Left kidney (tissue), 8 donors: ENCODE data around the gene CGB7. TPM values are rescaled to one million over a fixed set of nuclear protein-coding genes. Genes with fewer than 3 reads are reported as not detected.
A peak's percentile ranks its signal among the peaks of the same experiment; 100 is the strongest.
"Not testable (repeated sequence)": the region's sequence is repeated elsewhere in the genome, so short reads cannot be mapped to it uniquely, and the experiment has no call there.

ENCODE experiments used
- DNase-seq: peaks from one replicate; pipeline ENCODE4 v3.0.0-alpha.2; 2013
- long read RNA-seq, 8 donors: transcript quantifications; one replicate each; lab custom pipeline, GENCODE V29; 2026
- polyA plus RNA-seq: library from polyadenylated mRNA; unstranded; fragments of 120-200 nt; gene quantifications from one replicate; pipeline ENCODE4 v1.2.1, GENCODE V29; 2013; ENCODE audit not compliant: insufficient read length

The CGB7 gene
- 0.78 TPM for polyA plus RNA-seq
- long read RNA-seq, donor 1 = 0 reads
- long read RNA-seq, donor 2 = 0 reads
- long read RNA-seq, donor 3 = 0 reads
- long read RNA-seq, donor 4 = 0 reads
- long read RNA-seq, donor 5 = 0 reads
- long read RNA-seq, donor 6 = 0 reads
- long read RNA-seq, donor 7 = 0 reads
- long read RNA-seq, donor 8 = 0 reads

DNA sequence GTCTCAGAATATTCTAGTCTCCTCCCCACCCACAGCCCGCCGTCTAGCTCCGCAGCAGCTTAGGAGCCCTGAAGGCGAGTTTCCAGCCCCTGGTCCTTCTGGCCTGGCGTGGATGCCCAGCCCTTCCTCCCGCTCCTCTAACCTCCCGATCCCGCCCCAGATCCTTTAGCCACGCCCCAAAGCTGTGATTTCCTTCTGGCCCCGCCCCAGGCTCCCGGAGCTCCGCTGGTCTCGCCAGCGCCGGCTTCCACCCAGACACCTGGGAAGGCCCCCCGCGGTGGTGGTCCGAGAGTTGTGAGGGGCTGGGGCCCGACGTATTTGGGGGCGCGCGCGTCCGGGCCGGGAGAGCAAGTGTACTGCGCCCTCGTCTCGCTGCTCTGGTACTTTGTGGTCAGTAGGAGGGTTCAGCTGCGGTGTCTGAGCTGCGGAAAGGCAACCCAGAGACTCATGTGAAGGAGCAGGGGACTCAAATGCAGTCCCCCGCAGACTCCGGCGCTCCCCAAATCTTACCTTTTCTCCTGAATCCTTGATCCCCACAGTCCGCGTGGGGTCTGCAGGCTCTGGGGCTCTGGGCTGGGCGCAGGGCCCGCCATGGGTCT lies at the start of gene CGB7:
CGB7 (minus strand) TSS at position 114 of the 599 bp plus-strand sequence. CDS start 2,374 bp downstream, outside the sequence.
- DNase-seq = peak; percentile 66

DNA sequence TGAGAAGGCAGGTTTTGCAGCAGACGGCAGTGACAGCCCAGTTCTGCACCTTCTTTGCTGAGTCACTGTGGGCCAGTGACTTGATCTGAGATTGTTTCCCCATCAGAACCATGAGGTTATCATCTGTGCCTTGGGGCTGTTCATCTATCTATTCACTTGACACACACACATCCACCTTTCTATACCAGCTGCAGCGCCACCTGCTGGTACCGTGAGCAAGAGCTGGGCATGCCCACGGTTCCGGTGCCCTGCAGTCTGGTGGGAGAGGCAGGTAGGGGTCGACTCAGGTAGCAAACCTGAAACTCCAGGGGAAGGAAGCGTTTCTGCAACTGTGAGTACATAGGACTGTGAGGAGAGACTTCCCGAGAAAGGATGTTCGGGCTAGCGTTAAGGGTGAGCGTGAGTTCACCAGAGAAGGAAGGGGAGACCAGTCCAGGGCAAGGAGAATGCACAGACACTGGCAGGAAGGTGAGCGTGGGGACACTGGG lies 49.1 kb upstream of the CGB7 start:
- DNase-seq = no peak

DNA sequence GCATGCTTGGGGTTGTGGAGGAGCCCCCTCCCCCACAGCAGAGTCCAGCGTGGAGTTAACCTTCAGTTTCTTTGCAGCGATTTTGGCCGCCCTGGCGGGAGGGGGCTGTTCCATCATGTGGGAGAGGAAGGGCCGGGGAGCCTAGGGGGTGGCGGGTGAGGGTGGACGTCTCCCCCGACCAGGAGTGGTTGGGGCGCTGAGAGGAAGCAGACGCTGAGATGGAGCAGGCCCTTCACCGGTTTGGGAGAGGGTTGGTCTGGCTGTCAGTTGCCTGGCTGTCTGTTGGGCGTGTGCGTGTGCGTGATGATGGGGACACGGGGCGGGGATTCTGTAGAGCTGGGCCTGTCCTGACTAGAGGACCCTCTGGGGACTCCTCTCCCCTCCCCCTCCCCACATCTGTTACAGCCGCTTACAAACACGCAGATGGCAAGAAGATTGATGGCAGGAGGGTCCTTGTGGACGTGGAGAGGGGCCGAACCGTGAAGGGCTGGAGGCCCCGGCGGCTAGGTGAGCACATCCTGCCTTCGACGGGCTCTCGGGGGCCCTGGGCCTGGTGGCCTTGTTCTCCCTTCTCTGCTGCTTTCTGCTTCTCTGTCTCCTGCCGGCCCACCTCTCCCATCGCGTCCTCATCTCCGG lies 46.8 kb upstream of the CGB7 start:
- DNase-seq = peak; percentile 55

DNA sequence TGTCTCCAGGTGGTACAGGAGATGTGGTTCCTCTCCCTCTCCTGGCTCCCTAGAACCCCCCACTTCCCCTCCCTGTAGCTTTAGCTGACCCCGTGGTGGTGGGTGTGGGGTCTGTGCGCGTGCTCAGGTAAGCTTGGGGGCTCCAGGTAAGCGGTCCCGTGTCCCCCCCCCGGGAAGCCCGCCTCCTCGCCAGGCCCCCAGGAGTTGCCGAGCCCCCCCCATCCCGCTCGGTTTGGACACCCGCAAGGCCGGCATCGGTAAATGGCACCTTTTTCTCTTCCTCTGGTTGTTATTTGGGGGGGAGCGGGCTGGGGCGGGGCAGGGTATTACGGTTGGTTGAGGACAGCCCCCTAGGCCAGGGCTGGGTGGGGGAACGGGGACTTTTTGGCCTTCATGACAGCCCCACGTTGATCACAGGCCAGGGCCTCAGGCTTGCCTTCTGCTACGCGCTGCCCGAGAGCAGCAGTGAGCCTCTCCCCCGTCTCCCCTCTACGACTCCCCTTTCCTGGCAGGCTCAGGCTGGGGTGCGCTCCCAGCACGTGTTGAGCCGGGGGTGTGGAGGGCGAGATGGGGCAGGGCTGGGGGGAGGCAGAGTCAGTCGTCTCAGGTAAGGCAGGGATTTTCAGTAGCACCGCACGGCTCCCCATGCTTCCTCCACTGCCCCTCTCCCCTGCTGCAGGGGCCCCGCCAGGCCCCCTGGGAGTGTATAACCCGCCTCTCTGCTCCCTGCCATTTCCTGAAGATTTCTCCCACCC lies 46.0 kb upstream of the CGB7 start:
- DNase-seq = no peak

DNA sequence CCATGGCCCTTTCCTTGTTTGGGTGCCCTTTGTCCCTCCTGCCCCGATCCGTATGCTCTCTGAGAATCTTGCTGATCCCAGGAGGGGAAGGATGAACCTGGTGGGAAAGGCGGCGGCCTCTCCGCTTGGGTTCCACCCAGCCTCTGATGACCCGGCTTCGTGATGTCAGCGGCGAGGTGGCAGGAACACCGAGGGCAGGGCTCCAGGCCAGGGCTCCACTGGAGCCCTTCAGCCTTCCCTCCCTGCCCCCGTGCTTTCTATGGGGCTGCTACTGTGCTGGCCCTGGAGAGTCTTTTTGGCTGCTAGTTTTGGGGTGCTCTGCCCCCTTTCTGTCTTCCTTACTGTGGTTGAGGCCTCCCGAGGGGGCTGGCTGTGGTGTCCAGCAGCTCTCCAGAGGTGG lies 44.8 kb upstream of the CGB7 start:
- no peak for DNase-seq

DNA sequence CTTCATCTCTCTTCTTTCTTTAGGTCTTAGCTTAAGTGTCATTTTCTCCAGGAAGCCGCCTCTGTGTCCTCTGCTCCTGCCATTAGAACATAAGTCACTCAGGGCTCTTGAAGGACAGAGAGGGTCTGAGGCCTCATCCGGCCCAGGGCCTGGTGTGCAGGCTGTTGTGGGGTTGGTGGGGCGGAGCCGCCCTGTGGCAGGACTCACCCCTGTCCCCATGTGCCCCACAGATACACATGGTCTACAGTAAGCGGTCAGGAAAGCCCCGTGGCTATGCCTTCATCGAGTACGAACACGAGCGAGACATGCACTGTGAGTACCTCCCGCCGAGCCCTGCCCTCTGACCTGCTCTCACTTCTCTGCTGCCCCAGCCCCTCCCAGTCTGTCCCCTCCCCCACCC lies 43.6 kb upstream of the CGB7 start:
- no peak for DNase-seq

DNA sequence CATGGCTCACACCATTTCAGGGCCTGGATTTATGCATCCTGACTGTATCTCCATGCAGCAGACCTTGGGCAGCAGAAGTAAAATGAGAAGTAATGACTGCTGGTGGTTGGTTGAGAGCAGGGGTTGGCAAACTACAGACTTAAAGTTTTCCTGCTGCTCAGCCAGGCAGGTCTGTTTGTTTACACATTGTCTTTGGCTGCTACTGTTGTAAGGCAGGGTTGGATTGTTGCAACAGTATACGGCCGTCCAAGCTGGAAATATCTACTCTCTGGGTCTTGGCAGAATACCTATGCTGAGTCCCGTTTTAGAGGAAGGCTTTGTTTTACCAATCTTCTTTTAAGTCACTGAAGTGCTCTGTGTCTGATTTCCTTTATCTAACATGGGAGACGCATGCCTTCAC lies 41.2 kb upstream of the CGB7 start:
- no peak for DNase-seq

DNA sequence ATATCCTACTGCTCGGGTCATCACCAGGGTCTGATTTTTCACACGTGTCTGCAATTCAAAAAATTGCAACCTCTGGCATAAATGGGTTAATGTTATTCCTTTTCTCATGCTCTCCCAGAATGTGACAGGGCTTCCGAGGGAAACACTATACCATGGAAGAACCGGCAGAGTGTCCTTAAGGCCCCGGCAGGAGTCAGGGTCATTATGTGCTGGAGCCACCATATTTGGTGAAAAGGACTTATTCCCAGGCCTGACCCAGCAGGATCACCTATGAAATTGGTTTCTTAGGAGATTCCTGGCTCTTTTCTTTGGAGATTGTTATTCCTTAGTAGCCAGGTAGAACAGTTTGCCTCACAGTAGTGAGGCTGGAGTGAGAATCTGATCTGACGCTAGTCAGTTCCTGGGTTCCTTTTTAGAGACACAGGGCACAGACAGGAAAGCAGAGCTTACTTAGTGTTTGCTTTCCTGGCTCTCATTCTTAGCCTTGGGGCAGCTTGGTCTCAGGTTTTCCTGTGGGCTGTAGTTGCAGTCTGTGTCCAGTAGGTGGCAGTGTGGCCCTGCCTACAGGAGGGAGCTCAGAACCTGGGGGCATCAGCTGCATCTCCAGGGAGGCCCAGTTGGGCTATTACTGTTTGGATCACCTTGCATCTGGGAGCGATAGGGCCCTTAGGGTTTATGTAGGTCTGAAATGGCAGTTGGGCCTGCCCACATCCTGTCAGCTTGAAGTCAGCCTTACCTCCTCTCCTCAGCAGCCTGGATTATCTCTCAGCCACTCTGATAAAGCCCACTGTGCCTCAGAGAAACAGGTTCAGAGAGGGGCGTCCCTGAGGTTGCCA lies 40.1 kb upstream of the CGB7 start:
- peak; percentile 65 for DNase-seq

DNA sequence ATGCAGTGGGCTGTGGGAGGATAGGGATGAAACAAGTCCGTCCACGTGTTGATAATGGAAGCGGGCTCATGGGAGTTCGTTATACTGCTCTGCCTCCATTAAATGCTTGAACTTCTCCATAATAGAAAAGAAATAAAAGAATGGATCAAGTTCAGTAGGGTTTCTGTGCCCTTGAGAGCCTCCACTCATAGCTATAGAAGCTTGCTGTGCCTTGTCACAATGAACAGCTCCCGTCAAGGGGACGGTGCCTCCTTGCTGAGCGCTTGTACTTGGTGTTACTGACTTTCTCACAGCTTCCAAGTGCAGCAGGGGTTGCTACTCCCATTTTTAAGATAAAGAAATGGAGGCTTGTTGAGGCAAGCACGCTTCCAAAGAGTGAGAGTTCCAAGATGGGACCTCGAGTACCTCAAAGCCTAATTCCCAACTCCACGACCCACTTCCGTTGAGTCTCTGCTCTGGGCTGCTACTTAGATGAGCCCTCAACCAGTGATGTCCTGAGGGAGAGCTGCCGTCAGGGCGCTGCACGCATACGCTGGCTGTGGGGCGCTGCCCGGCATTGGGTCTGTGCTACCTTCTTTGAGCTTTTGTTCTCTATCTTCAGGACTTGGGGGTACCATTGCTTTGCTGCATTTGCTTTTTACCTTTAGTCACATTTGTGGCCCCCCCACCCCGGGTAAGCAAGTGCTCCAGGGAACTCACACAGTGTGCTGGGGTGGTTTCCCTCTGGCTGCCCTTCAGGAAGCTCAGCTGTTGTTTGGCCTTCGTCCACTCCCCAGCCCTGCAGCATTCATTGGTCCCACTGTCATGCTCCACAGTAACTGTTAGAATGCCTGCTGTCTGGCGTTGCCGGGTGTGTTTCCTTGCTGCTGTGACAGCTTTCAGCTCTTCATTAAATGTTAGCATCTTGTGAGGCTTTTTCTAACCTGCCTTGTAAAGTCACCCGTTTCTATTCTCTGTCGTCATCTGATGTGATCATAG lies 37.2 kb upstream of the CGB7 start:
- no peak for DNase-seq

DNA sequence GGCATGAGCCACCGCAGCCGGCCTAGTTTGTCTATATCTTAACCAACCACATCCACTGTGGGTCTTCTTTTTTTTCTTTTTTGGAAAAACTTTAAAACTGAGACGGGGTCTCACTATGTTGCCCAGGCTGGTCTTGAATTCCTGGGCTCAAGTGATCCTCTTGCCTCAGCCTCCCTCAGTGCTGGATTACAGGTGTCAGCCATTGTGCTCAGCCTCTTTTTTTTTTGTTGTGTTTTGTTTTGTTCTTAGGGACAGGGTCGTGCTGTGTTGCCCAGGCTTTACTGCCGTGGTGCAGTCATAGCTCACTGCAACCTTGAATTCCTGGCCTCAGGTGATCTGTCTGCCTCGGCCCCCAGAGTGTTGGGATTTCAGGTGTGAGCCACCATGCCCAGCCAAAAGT lies 35.1 kb upstream of the CGB7 start:
- no peak for DNase-seq

DNA sequence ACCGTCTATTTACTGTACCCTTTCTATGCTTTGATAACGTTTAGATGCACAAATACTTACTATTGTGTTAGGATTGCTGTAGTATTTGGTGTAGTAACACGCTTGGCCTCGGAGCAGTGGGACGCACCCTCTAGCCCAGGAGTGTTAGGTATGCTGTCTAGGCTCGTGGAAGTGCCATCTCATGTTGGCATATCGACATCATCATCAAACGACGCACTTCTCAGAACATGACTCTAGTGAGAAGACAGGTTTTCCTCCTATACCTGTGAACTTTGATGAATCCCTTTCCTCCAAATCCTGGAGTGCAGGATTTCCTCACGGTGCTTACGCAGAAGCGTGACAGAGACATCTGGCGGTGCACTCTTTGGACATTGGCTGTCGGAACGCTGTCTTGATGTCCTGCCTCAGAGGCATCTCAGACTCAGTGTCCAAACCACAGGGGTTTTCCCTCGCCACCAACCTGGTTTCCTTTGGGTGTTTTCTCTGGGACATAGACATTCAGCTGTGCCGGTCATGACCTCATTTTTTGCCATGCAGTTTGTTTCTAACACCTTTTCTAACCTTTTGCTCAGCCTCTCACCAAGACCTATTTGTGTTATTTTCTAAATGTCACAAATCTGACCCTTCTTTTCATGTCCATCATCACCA lies 34.0 kb upstream of the CGB7 start:
- no peak for DNase-seq

DNA sequence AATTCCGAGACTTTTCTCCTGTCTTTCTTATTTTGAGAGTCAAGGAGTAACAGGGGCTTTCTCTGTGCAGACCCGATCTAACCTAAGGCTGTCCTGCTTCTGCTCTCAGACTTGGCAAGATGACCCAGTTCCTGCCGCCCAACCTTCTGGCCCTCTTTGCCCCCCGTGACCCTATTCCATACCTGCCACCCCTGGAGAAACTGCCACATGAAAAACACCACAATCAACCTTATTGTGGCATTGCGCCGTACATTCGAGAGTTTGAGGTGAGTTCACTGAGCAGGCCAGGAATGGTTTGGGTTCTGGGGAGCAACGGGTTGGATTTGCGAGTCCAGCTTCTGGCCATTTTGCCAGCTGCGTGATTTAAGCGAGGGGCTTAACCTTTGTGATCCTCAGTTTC lies 28.7 kb upstream of the CGB7 start:
- DNase-seq = no peak

DNA sequence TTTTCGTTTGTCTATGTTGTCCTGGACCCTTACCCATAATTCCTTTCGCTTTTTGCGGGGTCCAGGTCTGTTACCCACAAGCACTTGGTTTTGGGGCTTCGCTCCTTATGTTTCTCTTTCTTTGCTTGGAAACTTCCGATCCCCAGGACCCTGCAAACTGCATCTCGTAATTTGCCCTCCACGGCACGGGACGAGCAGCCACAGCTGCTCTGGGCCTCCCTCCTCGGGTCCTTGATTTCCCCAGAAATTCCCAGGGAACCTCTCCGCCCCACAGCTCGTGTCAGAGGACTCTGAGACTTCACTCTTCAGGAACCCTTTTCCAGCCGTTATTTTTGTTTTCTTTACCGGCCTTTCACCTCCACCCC lies 28.3 kb upstream of the CGB7 start:
- no peak for DNase-seq

DNA sequence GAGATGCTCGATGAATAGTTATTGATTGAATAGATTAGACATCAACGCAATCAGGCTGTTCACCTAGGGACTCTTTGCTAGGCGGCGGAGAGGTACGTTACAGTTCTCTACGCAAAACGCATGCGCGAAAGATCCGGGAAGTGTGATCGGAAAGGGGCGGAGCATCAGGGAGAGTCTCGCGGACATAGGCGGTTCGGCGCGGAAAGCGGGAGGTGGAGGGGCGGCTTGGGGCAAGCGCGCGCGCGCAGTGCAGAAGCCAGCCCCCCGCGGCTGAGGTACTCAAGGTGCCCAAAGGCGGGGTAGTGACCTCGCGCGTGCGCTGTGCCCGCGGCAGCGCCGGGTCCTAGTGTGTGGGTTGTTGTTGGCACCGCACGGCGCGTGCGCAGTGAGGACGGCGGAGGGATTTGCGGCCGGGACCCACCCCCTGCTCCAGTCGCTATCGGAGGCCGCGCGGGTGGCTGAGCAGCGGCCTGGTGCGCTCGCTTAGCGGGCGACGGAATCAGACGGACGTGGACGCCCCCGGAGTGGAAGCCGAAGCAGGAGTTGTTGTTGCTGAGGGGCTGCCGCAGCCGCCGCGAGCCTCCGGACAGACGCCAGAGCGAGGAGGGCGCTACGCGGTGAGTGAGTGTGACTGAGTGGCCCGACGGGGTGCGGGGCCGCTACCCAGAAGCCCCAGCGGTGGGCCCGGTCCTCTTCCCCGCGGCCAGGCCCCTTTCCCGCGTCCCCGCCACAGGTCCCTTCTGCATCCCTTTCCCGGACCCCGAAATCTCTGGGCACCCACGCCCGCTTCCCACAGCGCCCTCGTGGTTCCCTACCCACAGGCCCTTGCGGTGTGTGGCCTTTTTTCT lies 27.7 kb upstream of the CGB7 start, which contains the start of gene SNRNP70:
SNRNP70 (plus strand) TSS at position 432 of the 848 bp plus-strand sequence. CDS start 964 bp downstream, outside the sequence.
- peak; percentile 99 for DNase-seq

DNA sequence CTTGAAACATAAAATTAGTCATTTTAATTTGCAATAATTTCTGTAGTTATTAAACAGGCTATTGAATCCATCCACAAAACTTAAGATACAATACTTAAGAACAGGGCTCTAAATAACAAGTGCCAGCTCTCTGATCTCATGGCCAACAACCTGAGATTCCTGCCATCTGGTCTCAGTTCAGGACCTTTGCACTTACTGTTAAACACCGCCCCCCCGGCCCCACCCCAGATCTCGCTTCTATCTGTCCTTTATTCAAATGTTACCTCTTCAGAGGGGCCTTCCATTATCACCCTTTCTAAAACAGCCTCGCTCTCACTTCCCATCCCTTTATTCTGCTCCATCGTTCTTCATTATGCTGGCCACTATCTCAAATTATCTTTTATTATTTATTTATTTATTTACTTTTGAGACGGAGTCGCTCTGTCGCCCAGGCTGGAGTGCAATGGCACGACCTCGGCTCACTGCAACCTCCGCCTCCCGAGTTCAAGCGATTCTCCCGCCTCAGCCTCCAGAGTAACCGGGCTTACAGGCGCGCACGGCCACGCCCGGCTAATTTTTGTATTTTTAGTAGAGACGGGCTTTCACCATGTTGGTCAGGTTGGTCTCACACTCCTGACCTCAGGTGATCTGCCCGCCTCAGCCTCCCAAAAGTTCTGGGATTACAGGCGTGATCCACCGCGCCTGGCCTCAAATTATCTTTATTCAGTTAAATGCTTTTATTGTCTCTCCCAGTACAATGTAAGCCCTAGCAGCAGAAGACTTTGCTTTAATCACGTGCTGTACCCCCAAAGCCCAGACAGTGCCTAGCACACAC lies 26.9 kb upstream of the CGB7 start:
- DNase-seq = no peak

DNA sequence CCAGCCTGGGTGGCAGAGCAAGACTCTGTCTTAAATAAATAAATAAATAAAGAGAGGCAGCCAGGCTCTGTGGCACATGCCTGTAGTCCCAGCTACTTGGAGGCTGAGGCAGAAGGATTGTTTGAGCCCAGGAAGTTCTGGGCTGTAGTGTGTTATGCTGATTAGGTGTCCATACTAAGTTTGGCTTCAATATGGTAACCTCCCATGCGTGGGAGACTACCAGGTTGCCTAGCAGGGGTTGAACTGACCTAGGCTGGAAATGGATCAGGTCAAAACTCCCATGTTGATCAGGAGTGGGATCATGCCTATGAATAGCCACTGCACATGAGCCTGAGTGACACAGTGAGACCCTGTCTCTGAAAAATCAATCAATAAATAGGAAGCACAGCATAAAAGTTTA lies 23.7 kb upstream of the CGB7 start:
- no peak for DNase-seq

DNA sequence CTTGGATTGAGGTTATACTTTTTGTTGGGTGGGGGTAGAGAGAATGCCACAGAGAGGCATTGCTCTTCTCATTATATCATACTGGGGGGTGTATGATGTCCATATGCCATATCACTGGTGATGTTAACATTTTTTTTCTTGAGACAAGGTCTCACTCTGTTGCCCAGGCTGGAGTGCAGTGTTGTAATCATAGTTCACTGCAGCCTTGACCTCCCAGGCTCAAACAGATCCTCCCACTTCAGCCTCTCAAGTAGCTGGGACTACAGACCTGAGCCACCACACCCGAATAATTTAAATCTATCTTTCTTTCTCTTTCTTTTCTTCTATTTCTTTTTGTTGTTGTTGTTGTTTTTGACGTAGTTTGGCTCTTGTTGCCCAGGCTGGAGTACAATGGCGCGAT lies 22.8 kb upstream of the CGB7 start:
- DNase-seq = no peak

DNA sequence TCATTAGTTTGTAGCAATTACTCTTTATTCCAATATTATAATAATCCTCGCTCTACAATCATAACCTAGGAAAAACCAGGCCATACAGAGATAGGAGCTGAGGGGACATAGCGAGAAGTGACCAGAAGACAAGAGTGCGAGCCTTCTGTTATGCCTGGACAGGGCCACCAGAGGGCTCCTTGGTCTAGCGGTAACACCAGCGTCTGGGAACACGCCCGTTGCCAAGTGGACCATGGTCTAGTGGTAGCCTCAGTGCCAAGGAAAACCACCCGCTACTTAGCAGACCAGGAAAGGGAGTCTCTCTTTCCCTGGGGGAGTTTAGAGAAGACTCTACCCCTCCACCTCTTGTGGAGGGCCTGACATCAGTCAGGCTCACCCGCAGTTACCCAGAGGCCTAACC lies 17.3 kb upstream of the CGB7 start:
- DNase-seq = not testable (repeated sequence)
